ENCODE results near the gene BOLA1. TPM values are rescaled to one million over a fixed set of nuclear protein-coding genes. Genes with fewer than 3 reads are reported as not detected.
"Not testable (repeated sequence)": the region's sequence is repeated elsewhere in the genome, so short reads cannot be mapped to it uniquely, and the experiment has no call there.

The BOLA1 gene
- polyA plus RNA-seq, 12 donors = 9.5 to 20.1 (median 12.3) TPM; not detected in 1

GRCh38 chr1:149927056-149927562, 27.7 kb downstream of the BOLA1 start:
- DNase-seq = no peak

GRCh38 chr1:149927563-149928400, 28.4 kb downstream of the BOLA1 start, which contains the start of gene SF3B4:
Gene SF3B4 (minus strand): TSS chr1:149927803. CDS start chr1:149927759, 44 bp downstream.
- DNase-seq = peak; percentile 97

- no peak for DNase-seq
Measured at GRCh38 chr1:149928401-149928724, 29.0 kb downstream of the BOLA1 start.

GRCh38 chr1:149929856-149930255, 30.5 kb downstream of the BOLA1 start:
- DNase-seq = no peak

DNA sequence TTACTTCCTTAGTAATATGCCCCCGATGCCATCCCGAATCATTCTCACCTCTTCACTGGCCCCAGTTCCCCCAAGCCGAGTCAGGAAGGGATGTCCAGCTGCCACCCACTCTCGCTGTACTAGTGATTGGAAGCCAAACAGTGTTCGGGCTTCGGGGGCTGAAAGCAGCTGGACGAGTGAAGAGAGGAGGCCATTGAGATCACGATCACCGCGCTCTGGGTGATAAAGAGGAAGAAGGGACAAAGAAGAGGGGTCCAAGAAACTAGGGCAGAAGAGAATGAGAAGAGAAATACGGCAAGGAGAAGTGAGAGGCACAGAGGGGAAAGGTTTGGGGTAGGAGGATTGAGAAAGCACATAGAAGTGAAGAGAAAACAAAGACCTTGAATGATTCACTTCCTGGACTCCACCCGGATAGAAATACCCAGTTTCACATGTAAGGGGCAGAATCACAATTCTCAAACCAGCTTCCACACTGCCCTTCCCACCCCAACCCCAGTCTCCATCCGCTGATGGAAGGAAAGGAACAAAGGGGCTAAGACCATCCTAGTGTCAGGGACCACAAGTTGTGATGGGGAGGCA, 31.9 kb downstream of the BOLA1 start:
- no peak for DNase-seq

- DNase-seq = no peak
Measured at GRCh38 chr1:149932474-149932873, 33.1 kb downstream of the BOLA1 start.

DNA sequence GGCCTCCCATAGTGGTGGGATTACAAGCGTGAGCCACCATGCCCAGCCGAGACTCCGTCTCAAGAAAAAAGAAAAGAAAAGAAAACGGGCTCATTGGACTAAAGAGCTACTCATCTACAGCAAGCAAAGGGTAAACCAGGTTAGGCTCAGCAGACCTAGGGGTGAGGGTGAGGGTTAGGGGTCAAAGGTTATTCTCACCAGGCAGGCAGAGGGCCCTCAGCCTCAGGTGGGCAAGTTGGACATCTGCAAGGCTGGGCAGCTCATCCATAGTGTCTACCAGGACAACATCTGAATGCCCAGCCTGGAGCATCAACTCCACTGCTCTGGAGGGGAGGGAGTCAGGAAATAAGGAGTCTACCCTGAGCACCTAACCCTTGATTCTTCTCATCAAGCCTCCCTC, 33.8 kb downstream of the BOLA1 start:
- DNase-seq = no peak

- DNase-seq = no peak
Measured at GRCh38 chr1:149934356-149934755, 35.0 kb downstream of the BOLA1 start.

DNA sequence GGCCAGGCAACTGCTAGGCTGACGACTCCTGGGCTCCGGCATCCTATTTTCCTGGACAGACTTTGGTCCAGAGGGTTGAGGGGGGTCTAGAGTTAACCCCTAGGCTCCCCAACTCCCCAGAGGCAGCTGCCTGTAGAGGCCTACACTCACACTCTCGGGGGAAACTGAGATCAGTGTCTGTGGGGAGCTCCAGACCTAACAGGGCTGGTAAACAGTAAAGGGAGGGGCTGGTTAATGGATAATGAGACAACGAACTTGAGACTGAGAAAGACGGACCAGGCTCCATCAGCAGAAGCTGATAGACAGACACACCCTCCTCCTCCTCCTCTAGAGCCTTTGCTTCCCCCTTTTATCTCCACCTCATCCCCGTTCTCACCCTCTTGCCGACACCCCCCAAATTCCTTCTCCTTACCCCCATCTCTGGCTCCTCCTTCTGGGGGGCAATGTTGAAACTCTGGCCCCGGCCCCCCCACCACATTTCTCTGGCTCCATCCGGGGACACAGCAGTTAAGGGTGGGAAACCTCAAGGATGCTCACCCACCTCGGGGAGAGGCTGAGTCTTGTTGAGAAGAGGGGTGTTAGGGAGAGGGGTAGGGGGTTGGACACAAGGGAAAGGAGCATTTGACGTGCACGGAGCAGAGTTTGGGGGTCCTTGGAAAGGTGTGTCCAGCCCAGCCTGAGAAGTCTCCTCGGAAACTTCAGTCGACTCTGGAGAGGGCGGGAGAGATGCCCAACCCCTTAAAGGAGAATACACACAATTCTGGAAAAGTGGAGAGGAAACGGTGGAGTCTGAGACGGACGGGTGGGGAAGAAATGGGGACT, 37.0 kb downstream of the BOLA1 start, which contains the start of gene MTMR11:
MTMR11 (minus strand) TSS at position 710 of the 822 bp plus-strand sequence; CDS start at position 478, 232 bp downstream.
- DNase-seq = peak; percentile 75

- peak; percentile 41 for DNase-seq
Measured at GRCh38 chr1:149936992-149937705, 37.8 kb downstream of the BOLA1 start.

- peak; percentile 59 for DNase-seq
Measured at GRCh38 chr1:149937759-149938158, 38.4 kb downstream of the BOLA1 start.

- DNase-seq = not testable (repeated sequence)
Measured at GRCh38 chr1:149938668-149939003, 39.3 kb downstream of the BOLA1 start.

- no peak for DNase-seq
Measured at GRCh38 chr1:149940427-149940826, 41.1 kb downstream of the BOLA1 start.

- DNase-seq = peak; percentile 55
Measured at GRCh38 chr1:149942207-149942606, 42.8 kb downstream of the BOLA1 start.

- DNase-seq = no peak
Measured at GRCh38 chr1:149942885-149943284, 43.5 kb downstream of the BOLA1 start.

- DNase-seq = no peak
Measured at GRCh38 chr1:149945206-149945605, 45.8 kb downstream of the BOLA1 start.

- no peak for DNase-seq
Measured at GRCh38 chr1:149949911-149950310, 50.5 kb downstream of the BOLA1 start.

Measured in muscle of arm (tissue), 12 donors.